ENCODE measurements around the gene PLPPR2. TPM values are rescaled to one million over a fixed set of nuclear protein-coding genes. Genes with fewer than 3 reads are reported as not detected.
"Not testable (repeated sequence)": the region's sequence is repeated elsewhere in the genome, so short reads cannot be mapped to it uniquely, and the experiment has no call there.

PLPPR2 gene
- polyA plus RNA-seq, 2 of the 4 experiments (the other 2 are of a cell fraction): 5.6 to 9.7 TPM

- ChIA-PET CTCF (interaction anchor here (1.3 kb wide), 1 partner anchor 17 kb away, joined by 4 read pairs; no protein-coding TSS in a partner anchor), POLR2A (no interaction called here)
- no peak for ATAC-seq
- Histone ChIP-seq H3K9me3 (no peaks in the 10 kb centered on the region), H3K4me2 (no peak overlapping the region), H3K27ac (no peak overlapping the region), H3K4me3 (no peak overlapping the region), H3K4me1 (no peaks in the 10 kb centered on the region)
- 96% methylated on average over 4 of the region's 4 CpGs for WGBS (ENCODE audit: missing lambda C conversion rate)
- no peak for DNase-seq (ENCODE audit: low read depth in 1 of 2, low spot score in 1 of 2)
- no peak for FAIRE-seq
- no peak for TF ChIP-seq EHF (CRISPR knock-in tag; IDR thresholded peaks at IDR 0.05)
- TF ChIP-seq NFE2L2 (conservative IDR thresholded peaks at IDR 0.05; ENCODE audit: low read length): no peak
- no peak for TF ChIP-seq FOXS1 (CRISPR knock-in tag; IDR thresholded peaks at IDR 0.05)
- TF ChIP-seq FOSB (CRISPR knock-in tag; IDR thresholded peaks at IDR 0.05): no peak
- no peak for TF ChIP-seq JUNB (IDR thresholded peaks at IDR 0.05)
- TF ChIP-seq RARB (CRISPR knock-in tag; IDR thresholded peaks at IDR 0.05): no peak
- no peak for TF ChIP-seq EP300 (IDR thresholded peaks at IDR 0.05)
- no peak for TF ChIP-seq SREBF2 (IDR thresholded peaks at IDR 0.05)
- no peak for TF ChIP-seq NPAS2 (CRISPR knock-in tag; IDR thresholded peaks at IDR 0.05; ENCODE audit: borderline replicate concordance)
- no peak for TF ChIP-seq POLR2AphosphoS2 (conservative IDR thresholded peaks at IDR 0.05; ENCODE audit: low read length)
- no peak for TF ChIP-seq HEYL (CRISPR knock-in tag; IDR thresholded peaks at IDR 0.05)
- TF ChIP-seq, protein P1, sequence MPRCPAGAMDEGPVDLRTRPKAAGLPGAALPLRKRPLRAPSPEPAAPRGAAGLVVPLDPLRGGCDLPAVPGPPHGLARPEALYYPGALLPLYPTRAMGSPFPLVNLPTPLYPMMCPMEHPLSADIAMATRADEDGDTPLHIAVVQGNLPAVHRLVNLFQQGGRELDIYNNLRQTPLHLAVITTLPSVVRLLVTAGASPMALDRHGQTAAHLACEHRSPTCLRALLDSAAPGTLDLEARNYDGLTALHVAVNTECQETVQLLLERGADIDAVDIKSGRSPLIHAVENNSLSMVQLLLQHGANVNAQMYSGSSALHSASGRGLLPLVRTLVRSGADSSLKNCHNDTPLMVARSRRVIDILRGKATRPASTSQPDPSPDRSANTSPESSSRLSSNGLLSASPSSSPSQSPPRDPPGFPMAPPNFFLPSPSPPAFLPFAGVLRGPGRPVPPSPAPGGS (IDR thresholded peaks at IDR 0.05): no peak
- TF ChIP-seq HDAC2 (IDR thresholded peaks at IDR 0.05): no peak
- TF ChIP-seq CEBPB (IDR thresholded peaks at IDR 0.05): no peak
- TF ChIP-seq MAFK (IDR thresholded peaks at IDR 0.05; ENCODE audit: partially characterized antibody): no peak
- TF ChIP-seq SMC3 (IDR thresholded peaks at IDR 0.05): no peak
- TF ChIP-seq CBX2 (IDR thresholded peaks at IDR 0.05; ENCODE audit: borderline replicate concordance, low read depth): no peak
These were observed 23.7 kb upstream of the PLPPR2 start for GRCh38 chr19:11331502-11331901.

DNA sequence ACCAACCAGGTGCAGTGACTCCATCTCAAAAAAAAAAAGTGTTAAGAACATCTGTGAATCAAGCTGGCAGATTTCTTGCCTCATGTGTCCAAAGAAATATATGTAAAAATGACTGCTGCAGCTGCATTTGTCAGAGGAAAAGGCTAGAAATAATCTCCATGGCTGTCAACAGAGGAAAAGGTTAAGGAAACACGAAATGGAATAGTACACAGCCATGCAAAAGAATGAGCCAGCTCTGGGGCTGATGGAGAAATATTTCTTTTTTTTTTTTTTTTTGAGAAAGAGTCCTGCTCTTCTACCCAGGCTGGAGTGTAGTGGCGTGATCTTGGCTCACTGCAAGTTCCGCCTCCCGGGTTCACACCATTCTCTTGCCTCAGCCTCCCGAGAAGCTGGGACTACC lies 22.4 kb upstream of the PLPPR2 start:
- no peak overlapping the region for H3K4me3 ChIP-seq
- FAIRE-seq (no peak), ATAC-seq (no peak), DNase-seq (ENCODE audit: low read depth in 1 of 2, low spot score in 1 of 2) (no peak)
- ChIA-PET POLR2A (no interaction called here), CTCF (interaction anchor here (1.3 to 1.5 kb wide), 2 partner anchors 48 to 150 kb away, joined by 4 to 6 read pairs; no protein-coding TSS in a partner anchor)
- TF ChIP-seq CBX2 (IDR thresholded peaks at IDR 0.05; ENCODE audit: borderline replicate concordance, low read depth) (no peak), HMGXB4 (CRISPR knock-in tag; IDR thresholded peaks at IDR 0.05; ENCODE audit: borderline replicate concordance) (no peak), ELK1 (IDR thresholded peaks at IDR 0.05; ENCODE audit: low read depth, low read length) (no peak), FOSL2 (IDR thresholded peaks at IDR 0.05) (no peak), FOSL2 (CRISPR knock-in tag; IDR thresholded peaks at IDR 0.05) (no peak), PHF8 (IDR thresholded peaks at IDR 0.05; ENCODE audit: borderline replicate concordance, low read depth) (no peak), CEBPB (IDR thresholded peaks at IDR 0.05) (no peak), EHF (CRISPR knock-in tag; IDR thresholded peaks at IDR 0.05) (no peak), CHD4 (IDR thresholded peaks at IDR 0.05; ENCODE audit: borderline replicate concordance) (no peak), USF2 (IDR thresholded peaks at IDR 0.05) (no peak), RARB (CRISPR knock-in tag; IDR thresholded peaks at IDR 0.05) (no peak), ZSCAN20 (CRISPR knock-in tag; IDR thresholded peaks at IDR 0.05) (no peak), RAD21 (conservative IDR thresholded peaks at IDR 0.05 in 1 of 2, IDR thresholded peaks at IDR 0.05 in 1 of 2) (no peak), FOXS1 (CRISPR knock-in tag; IDR thresholded peaks at IDR 0.05) (no peak), ZNF302 (CRISPR knock-in tag; IDR thresholded peaks at IDR 0.05) (no peak), POLR2AphosphoS2 (conservative IDR thresholded peaks at IDR 0.05; ENCODE audit: low read length) (no peak), NR3C1 (IDR thresholded peaks at IDR 0.05) (no peak)
- no peak overlapping the region for H3K4me2 ChIP-seq
- WGBS (ENCODE audit: missing lambda C conversion rate): 90% methylated on average over 5 of the region's 5 CpGs
- no peaks in the 10 kb centered on the region for H3K4me1 ChIP-seq
- no peak overlapping the region for H3K27ac ChIP-seq
- no peaks in the 10 kb centered on the region for H3K9me3 ChIP-seq

- CTCF ChIA-PET, H3K4me2 ChIP-seq, POLR2A ChIA-PET, H3K4me1 ChIP-seq, H3K9me3 ChIP-seq, FAIRE-seq, H3K4me3 ChIP-seq, H3K27ac ChIP-seq: not testable (repeated sequence)
- 53% methylated on average over 9 of the region's 9 CpGs for WGBS (ENCODE audit: missing lambda C conversion rate)
- DNase-seq (ENCODE audit: low read depth in 1 of 2, low spot score in 1 of 2): peak in 1 of 2 experiments; percentile 71
- peak; percentile 52 to 56; a peak in 3 of 6 replicates for ATAC-seq
These were observed 21.4 kb upstream of the PLPPR2 start for GRCh38 chr19:11333838-11334237.
